ENCODE data around the gene CCDC15.
"Not testable (repeated sequence)": the region's sequence is repeated elsewhere in the genome, so short reads cannot be mapped to it uniquely, and the experiment has no call there.

CCDC15 gene

GRCh38 chr11:125081098-125081798 lies 127.2 kb downstream of the CCDC15 start:
- H3K4me1 Mint-ChIP-seq, result no peaks in the 10 kb centered on the region
- H3K27ac Mint-ChIP-seq, result no peak overlapping the region
- H3K9me3 Mint-ChIP-seq, result no peaks in the 10 kb centered on the region
- no peak overlapping the region for H3K4me3 Mint-ChIP-seq
- DNase-seq, result no peak
- peaks cover 7% of the 10 kb centered on the region for H3K27me3 Mint-ChIP-seq
- H3K36me3 Mint-ChIP-seq, result no peaks in the 10 kb centered on the region
- CTCF ChIA-PET, result interaction anchor here (1.1 kb wide), 1 partner anchor 10 kb away, joined by 3 read pairs; no protein-coding TSS in a partner anchor

DNA sequence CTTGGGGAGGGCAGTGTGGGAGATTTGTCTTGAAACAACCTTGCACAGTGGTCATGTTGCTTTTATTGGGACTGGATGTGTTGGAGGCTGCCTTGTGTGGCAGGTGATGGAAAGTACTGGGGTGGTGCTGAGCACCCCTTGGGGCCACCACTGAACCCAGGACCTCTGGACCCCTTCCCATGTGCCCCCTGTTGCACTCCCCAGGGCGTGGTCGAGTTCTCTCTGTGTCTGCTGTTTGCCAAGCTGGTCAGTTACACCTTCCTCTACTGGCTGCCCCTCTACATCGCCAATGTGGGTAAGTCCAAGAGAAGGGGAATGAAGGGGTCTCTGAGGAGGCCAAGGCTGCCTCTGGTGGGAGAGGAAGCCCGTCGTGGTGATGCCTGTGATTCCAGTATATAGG lies 128.0 kb downstream of the CCDC15 start:
- CTCF ChIA-PET, result interaction anchor here (1.1 kb wide), 1 partner anchor 11 kb away, joined by 3 read pairs; no protein-coding TSS in a partner anchor
- Mint-ChIP-seq H3K4me3 (no peak overlapping the region), H3K36me3 (no peaks in the 10 kb centered on the region), H3K27ac (no peak overlapping the region), H3K27me3 (peaks cover 7% of the 10 kb centered on the region), H3K9me3 (no peaks in the 10 kb centered on the region), H3K4me1 (peaks cover 3% of the 10 kb centered on the region)
- DNase-seq, result no peak

DNA sequence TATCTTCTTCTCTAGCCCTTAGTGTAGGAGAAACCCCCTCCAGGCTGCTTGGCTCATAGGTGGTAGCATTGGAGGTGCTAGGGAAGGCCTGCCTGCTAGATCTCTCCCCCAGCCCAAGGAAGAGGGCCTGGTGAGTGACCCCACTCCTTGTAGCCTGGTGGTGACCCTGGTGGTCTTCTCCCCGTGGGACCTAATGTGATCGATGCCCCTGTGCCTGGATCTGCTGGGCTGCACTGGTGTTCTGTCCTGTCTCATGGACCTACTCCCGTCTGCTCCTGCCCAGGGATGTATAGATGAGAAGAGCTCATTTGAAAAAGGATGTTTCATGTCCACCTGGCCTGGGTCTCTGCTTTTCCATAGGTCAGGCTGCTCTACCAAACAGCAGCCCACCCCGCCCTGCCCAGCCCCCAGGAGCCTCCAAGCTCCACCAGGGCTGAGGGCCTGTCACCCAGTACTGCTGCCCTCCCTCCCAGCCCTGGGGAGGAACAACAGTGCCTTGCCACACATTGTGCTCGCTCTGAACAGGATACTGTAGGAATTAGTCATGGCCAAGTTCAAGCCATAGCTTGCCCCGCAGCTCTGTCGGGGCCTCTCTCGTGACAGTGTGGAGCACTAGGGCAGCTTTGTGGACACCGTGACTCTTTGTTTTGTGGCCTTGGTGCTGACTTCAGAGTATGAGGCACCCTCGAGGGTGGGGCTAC lies 128.8 kb downstream of the CCDC15 start:
- H3K27ac Mint-ChIP-seq, result no peak overlapping the region
- no peak for DNase-seq
- H3K4me3 Mint-ChIP-seq, result no peak overlapping the region
- peaks cover 7% of the 10 kb centered on the region for H3K27me3 Mint-ChIP-seq
- H3K36me3 Mint-ChIP-seq, result no peaks in the 10 kb centered on the region
- no peaks in the 10 kb centered on the region for H3K9me3 Mint-ChIP-seq
- CTCF ChIA-PET, result interaction anchor here (1.0 kb wide), 1 partner anchor 267 kb away, joined by 3 read pairs; no protein-coding TSS in a partner anchor
- H3K4me1 Mint-ChIP-seq, result peaks cover 5% of the 10 kb centered on the region

DNA sequence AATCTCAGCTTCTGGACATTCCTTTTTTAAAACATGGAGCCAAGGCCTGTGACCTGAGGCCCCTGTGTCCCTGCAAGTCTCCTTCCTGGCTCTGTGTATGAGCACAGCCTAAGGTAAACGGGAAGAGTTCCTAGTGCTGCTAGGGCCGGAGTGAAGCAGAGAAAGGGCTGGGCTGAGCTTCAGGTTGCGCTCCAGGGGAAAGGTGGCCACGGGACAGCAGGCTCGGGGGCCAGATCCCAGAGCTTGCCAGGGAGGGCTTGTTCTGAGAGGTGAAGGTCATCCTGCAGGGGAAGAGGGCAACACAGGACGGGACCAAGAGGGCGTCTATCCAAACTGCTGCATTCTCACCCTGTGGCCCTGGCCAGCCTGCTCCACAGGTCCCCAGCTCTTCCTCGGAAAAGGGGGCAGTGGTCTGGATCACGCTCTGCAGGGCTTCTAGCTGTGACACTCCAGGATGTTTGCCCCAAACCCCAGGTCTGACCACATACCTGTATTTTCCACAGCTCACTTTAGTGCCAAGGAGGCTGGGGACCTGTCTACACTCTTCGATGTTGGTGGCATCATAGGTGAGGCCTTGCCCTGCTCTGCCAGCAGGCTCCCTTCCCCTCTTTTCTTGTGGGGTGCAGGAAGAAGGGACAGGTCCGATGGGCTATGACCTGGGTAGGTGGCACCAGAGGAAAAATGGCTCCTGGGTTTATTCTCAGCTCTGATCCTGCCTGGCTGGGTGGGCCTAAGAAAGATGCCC lies 129.5 kb downstream of the CCDC15 start:
- CTCF ChIA-PET, result interaction anchor here (1.0 kb wide), 1 partner anchor 266 kb away, joined by 3 read pairs; no protein-coding TSS in a partner anchor
- peaks cover 7% of the 10 kb centered on the region for H3K27me3 Mint-ChIP-seq

GRCh38 chr11:125084057-125084416 lies 130.0 kb downstream of the CCDC15 start:
- Mint-ChIP-seq H3K27ac (no peak overlapping the region), H3K36me3 (no peaks in the 10 kb centered on the region), H3K4me3 (no peak overlapping the region), H3K27me3 (peaks cover 7% of the 10 kb centered on the region), H3K4me1 (peaks cover 5% of the 10 kb centered on the region), H3K9me3 (no peaks in the 10 kb centered on the region)
- CTCF ChIA-PET, result no interaction called here
- no peak for DNase-seq

More for the DNA sequence above, 129.5 kb downstream of the CCDC15 start:
- Mint-ChIP-seq H3K4me3 (no peak overlapping the region), H3K27ac (no peak overlapping the region), H3K4me1 (peaks cover 5% of the 10 kb centered on the region), H3K36me3 (no peaks in the 10 kb centered on the region), H3K9me3 (no peaks in the 10 kb centered on the region)
- no peak for DNase-seq

DNA sequence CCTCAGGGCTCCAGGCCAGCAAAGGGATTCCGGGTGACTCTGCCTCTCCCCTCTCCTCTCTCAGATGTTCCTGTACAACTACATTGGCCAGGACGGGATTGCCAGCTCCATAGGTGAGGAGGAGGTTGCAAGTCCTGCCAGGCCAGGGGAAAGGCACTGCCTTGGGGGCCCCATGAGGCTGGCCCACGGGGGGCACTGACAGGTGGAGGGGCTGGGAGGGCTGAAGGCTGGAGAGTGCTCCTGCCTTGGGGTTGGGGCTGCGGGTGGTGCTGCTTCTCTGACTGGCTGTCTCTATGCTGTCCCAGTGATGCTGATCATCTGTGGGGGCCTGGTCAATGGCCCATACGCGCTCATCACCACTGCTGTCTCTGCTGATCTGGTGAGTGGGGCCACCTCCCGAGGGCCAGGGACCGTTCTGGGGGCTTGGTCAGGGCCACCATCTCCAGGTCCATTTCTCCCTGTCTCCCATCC lies 130.8 kb downstream of the CCDC15 start:
- no peak overlapping the region for H3K4me3 Mint-ChIP-seq
- peaks cover 7% of the 10 kb centered on the region for H3K27me3 Mint-ChIP-seq
- no peak for DNase-seq
- H3K27ac Mint-ChIP-seq, result no peak overlapping the region
- peaks cover 5% of the 10 kb centered on the region for H3K4me1 Mint-ChIP-seq
- no peaks in the 10 kb centered on the region for H3K9me3 Mint-ChIP-seq
- H3K36me3 Mint-ChIP-seq, result no peaks in the 10 kb centered on the region
- CTCF ChIA-PET, result interaction anchor here (1.3 kb wide), 1 partner anchor 56 kb away, joined by 4 read pairs; no protein-coding TSS in a partner anchor

- DNase-seq, result no peak
- Mint-ChIP-seq H3K9me3 (no peaks in the 10 kb centered on the region), H3K36me3 (no peaks in the 10 kb centered on the region), H3K27ac (no peak overlapping the region), H3K4me3 (no peak overlapping the region), H3K27me3 (peaks cover 7% of the 10 kb centered on the region), H3K4me1 (peaks cover 5% of the 10 kb centered on the region)
- CTCF ChIA-PET, result interaction anchor here (1.3 kb wide), 1 partner anchor 55 kb away, joined by 4 read pairs; no protein-coding TSS in a partner anchor
These were observed 131.5 kb downstream of the CCDC15 start for GRCh38 chr11:125085301-125086081.

DNA sequence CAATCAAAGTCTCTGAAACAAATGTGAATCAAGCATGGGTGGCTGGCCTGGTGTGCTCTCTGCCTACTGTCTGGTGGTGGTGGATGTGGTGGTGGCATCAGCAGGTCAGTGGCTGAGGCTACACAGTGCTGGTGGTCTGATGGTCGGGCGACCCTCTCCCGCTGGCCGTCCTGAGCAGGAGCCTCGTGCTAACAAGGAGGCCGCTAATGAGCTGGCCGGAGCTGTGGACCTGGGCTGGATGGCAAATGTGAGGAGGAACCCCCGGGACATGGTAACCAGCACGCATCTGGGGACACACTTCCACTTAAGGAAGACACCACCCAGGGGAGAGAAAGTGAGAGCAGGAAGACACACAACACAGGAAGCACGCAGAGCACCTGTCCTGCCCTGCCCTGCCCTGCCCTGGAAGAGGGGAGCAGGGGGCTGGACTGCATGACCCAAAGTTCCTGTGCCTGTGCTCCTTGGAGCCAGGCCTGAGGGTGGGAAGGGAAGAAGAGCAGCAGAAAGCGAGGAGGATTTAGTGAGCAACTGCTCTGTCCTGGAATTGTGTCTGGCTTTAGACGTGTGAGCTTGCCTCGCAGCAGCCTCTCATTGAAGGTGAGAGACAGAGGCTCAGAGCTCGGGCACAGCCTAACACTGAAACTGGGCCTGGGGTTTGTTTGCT lies 132.8 kb downstream of the CCDC15 start:
- Mint-ChIP-seq H3K27ac (no peak overlapping the region), H3K4me1 (peaks cover 5% of the 10 kb centered on the region), H3K27me3 (peaks cover 7% of the 10 kb centered on the region), H3K9me3 (no peaks in the 10 kb centered on the region), H3K36me3 (no peaks in the 10 kb centered on the region), H3K4me3 (no peak overlapping the region)
- CTCF ChIA-PET, result no interaction called here
- DNase-seq, result no peak

- peaks cover 5% of the 10 kb centered on the region for H3K4me1 Mint-ChIP-seq
- no peak overlapping the region for H3K4me3 Mint-ChIP-seq
- peaks cover 4% of the 10 kb centered on the region for H3K27me3 Mint-ChIP-seq
- no peak overlapping the region for H3K27ac Mint-ChIP-seq
- CTCF ChIA-PET, result interaction anchor here (0.6 to 4.9 kb wide), 3 partner anchors 53 to 267 kb away, joined by 3 to 51 read pairs (median 6); no protein-coding TSS in a partner anchor
- DNase-seq, result no peak
- H3K36me3 Mint-ChIP-seq, result no peaks in the 10 kb centered on the region
- H3K9me3 Mint-ChIP-seq, result no peaks in the 10 kb centered on the region
These were observed 134.1 kb downstream of the CCDC15 start for GRCh38 chr11:125088123-125088522.

DNA sequence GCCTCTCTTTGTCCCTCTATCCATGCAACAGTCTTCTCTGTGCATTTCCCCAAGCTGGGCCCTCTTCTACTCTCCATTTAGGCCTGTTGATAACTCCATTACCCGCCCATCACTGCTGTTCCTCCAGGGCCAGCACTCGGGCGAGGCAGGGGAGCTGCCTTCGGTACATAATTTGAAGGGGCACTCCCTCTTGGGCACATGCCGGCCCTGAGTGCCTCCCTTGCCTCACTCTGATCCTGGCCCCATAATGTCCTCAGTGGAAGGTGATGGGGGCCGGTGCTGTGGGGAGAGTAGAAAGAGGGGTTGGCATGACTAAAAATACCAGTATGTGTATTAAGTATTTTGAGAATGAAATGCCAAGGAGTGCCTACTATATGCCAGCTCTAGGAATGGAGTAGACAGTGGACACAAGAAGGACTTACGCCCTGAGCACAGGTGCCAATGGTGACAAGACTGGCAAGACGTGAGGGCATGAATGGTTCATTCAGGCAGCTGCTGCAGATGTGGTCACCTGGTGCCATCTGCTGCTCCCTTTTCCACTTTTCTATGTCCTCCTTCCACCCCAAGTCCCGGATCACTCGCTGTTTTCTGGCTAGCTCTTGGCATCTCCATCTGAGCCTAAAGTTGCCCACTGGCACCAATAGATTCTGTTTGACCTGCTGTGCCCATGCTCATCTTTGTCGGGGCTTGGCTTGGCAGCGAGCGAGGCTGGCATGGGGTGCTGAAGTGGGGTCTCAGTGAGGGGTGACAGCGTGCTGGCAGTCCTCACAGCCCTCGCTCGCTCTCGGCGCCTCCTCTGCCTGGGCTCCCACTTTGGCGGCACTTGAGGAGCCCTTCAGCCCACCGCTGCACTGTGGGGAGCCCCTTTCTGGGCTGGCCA lies 134.8 kb downstream of the CCDC15 start:
- H3K4me1 Mint-ChIP-seq, result peaks cover 5% of the 10 kb centered on the region
- DNase-seq, result no peak

DNA sequence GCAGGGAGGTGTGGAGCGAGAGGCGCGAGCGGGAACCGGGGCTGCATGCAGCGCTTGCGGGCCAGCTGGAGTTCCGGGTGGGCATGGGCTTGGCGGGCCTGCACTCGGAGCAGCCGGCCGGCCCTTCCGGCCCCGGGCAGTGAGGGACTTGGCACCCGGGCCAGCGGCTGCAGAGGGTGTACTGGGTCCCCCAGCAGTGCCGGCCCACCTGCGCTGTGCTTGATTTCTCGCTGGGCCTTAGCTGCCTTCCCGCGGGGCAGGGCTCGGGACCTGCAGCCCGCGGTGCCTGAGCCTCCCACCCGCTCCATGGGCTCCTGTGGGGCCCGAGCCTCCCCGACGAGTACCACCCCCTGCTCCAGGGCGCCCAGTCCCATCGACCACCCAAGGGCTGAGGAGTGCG lies 135.5 kb downstream of the CCDC15 start:
- H3K36me3 Mint-ChIP-seq, H3K9me3 Mint-ChIP-seq, DNase-seq, H3K4me1 Mint-ChIP-seq, H3K27ac Mint-ChIP-seq, H3K4me3 Mint-ChIP-seq, H3K27me3 Mint-ChIP-seq: not testable (repeated sequence)
- CTCF ChIA-PET, result interaction anchor here (4.9 kb wide), 1 partner anchor 52 kb away, joined by 51 read pairs; no protein-coding TSS in a partner anchor

More for the DNA sequence above, 134.8 kb downstream of the CCDC15 start:
- Mint-ChIP-seq H3K27me3 (peaks cover 4% of the 10 kb centered on the region), H3K9me3 (no peaks in the 10 kb centered on the region), H3K36me3 (no peaks in the 10 kb centered on the region), H3K4me3 (no peak overlapping the region), H3K27ac (no peak overlapping the region)
- CTCF ChIA-PET, result interaction anchor here (0.6 to 4.9 kb wide), 3 partner anchors 53 to 267 kb away, joined by 3 to 51 read pairs (median 6); no protein-coding TSS in a partner anchor

- H3K27me3 Mint-ChIP-seq, H3K9me3 Mint-ChIP-seq, H3K4me1 Mint-ChIP-seq, DNase-seq, H3K27ac Mint-ChIP-seq, H3K4me3 Mint-ChIP-seq, H3K36me3 Mint-ChIP-seq: not testable (repeated sequence)
- CTCF ChIA-PET, result interaction anchor here (1.7 to 4.9 kb wide), 4 partner anchors 16 to 51 kb away, joined by 7 to 51 read pairs (median 12); partner anchors contain the start of gene TMEM218
These were observed 136.1 kb downstream of the CCDC15 start for GRCh38 chr11:125090151-125090550.
